IMR-90 (cell line): ENCODE measurements around the gene NACC2. TPM values are rescaled to one million over a fixed set of nuclear protein-coding genes. Genes with fewer than 3 reads are reported as not detected.

Experiments
- ATAC-seq: fragments of 200-7000 bp; cut with Tn5 transposase; 2 replicates; pipeline ENCODE4 v1.9.1; 2020; ENCODE audit warnings: low read depth, mild to moderate bottlenecking, moderate library complexity
- BruUV-seq: library from RNA; stranded (reverse); fragments of 400-500 nt; replicated peaks from 2 replicates; lab custom pipeline; 2021; lab: Mats Ljungman, UMichigan
- CTCF ChIA-PET: fragments of 300-600 bp; formaldehyde crosslinking; extraction: SDS; loops from one replicate; lab custom pipeline; 2021; ENCODE audit warnings: antibody characterized with exemption; lab: Yijun Ruan, JAX
- POLR2A ChIA-PET: fragments of 300-600 bp; sonication (Branson Sonifier 250); formaldehyde crosslinking; loops from one replicate; lab custom pipeline; 2022; ENCODE audit warnings: antibody characterized with exemption; ENCODE audit not compliant: unreplicated experiment; lab: Charles Lee
- DNase-seq: peaks from one replicate; pipeline ENCODE4 v3.0.0; 2013
- H2AFZ ChIP-seq: replicated peaks from 2 replicates; pipeline ENCODE3; 2013; ENCODE audit warnings: low read length, mild to moderate bottlenecking; ENCODE audit not compliant: poor library complexity
- H2AK5ac ChIP-seq: 2 replicates; pipeline ENCODE4 v1.6.1; 2013; ENCODE audit warnings: low read depth, low read length, inconsistent platforms
- H2AK9ac ChIP-seq: replicated peaks from 2 replicates; pipeline ENCODE3; 2013; ENCODE audit warnings: mild to moderate bottlenecking, low read depth, low read length, moderate library complexity; ENCODE audit not compliant: poor library complexity
- H2BK120ac ChIP-seq: 2 replicates; pipeline ENCODE4 v1.6.1; 2013; ENCODE audit warnings: low read depth, low read length, inconsistent platforms
- H2BK15ac ChIP-seq: 3 replicates; pipeline ENCODE4 v1.6.1; 2013; ENCODE audit warnings: low read depth, low read length, inconsistent platforms
- H2BK20ac ChIP-seq: 2 replicates; pipeline ENCODE4 v1.6.1; 2013; ENCODE audit warnings: low read depth, mild to moderate bottlenecking, inconsistent platforms, low read length, moderate library complexity
- H2BK5ac ChIP-seq: 2 replicates; pipeline ENCODE4 v1.6.1; 2013; ENCODE audit warnings: mild to moderate bottlenecking, low read depth, low read length, inconsistent platforms; ENCODE audit not compliant: poor library complexity, severe bottlenecking
- H3K14ac ChIP-seq: replicated peaks from 2 replicates; pipeline ENCODE4 v1.6.1; 2013; ENCODE audit warnings: low read depth, low read length, inconsistent platforms
- H3K18ac ChIP-seq: 2 replicates; pipeline ENCODE4 v1.6.1; 2013; ENCODE audit warnings: low read depth, low read length, control low read depth
- H3K23ac ChIP-seq: 2 replicates; pipeline ENCODE4 v1.6.1; 2013; ENCODE audit warnings: low read depth, low read length, inconsistent platforms
- H3K27ac ChIP-seq: 2 replicates; pipeline ENCODE4 v1.5.1; 2013; ENCODE audit warnings: mild to moderate bottlenecking, control low read depth, low read length; ENCODE audit not compliant: insufficient read depth
- H3K27me3 ChIP-seq: 2 replicates; pipeline ENCODE4 v1.6.1; 2013; ENCODE audit warnings: low read length; ENCODE audit not compliant: control insufficient read depth, insufficient read depth
- H3K36me3 ChIP-seq: 2 replicates; pipeline ENCODE4 v1.6.1; 2013; ENCODE audit warnings: low read length, mixed read lengths; ENCODE audit not compliant: control insufficient read depth, insufficient read depth
- H3K4ac ChIP-seq: 2 replicates; pipeline ENCODE4 v1.6.1; 2013; ENCODE audit warnings: low read depth, low read length, inconsistent platforms
- H3K4me1 ChIP-seq: 2 replicates; pipeline ENCODE4 v1.6.1; 2013; ENCODE audit warnings: low read length, mixed read lengths; ENCODE audit not compliant: control insufficient read depth, insufficient read depth
- H3K4me2 ChIP-seq: 2 replicates; pipeline ENCODE4 v1.6.1; 2013; ENCODE audit warnings: low read depth, mild to moderate bottlenecking, control low read depth, low read length, moderate library complexity
- H3K4me3 ChIP-seq: 2 replicates; pipeline ENCODE4 v1.5.1; 2013; ENCODE audit warnings: low read depth, mild to moderate bottlenecking, control low read depth, low read length, moderate library complexity; ENCODE audit not compliant: insufficient read depth
- H3K56ac ChIP-seq: 2 replicates; pipeline ENCODE4 v1.6.1; 2013; ENCODE audit warnings: low read length, inconsistent platforms; ENCODE audit not compliant: insufficient read depth; ENCODE audit errors: extremely low read depth
- H3K79me1 ChIP-seq, 2 experiments: 2 replicates each; pipeline ENCODE4 v1.6.1; 2013; ENCODE audit warnings: low read length in 2 of 2, inconsistent platforms in 1 of 2, low read depth in 1 of 2
- H3K9ac ChIP-seq: 2 replicates; pipeline ENCODE4 v1.6.1; 2013; ENCODE audit warnings: low read depth, low read length, control low read depth
- H3K9me1 ChIP-seq: 2 replicates; pipeline ENCODE4 v1.6.1; 2013; ENCODE audit warnings: low read length, inconsistent platforms; ENCODE audit not compliant: insufficient read depth
- H3K9me3 ChIP-seq: 2 replicates; pipeline ENCODE4 v1.6.1; 2013; ENCODE audit warnings: low read length; ENCODE audit not compliant: control insufficient read depth, insufficient read depth
- H4K20me1 ChIP-seq: 2 replicates; pipeline ENCODE4 v1.6.1; 2013; ENCODE audit warnings: low read length, inconsistent platforms; ENCODE audit not compliant: insufficient read depth
- H4K5ac ChIP-seq: 2 replicates; pipeline ENCODE4 v1.6.1; 2013; ENCODE audit warnings: mild to moderate bottlenecking, low read depth, low read length, control low read depth
- H4K8ac ChIP-seq, 2 experiments: 2 replicates each; pipeline ENCODE4 v1.6.1; 2013; ENCODE audit warnings: low read depth in 2 of 2, low read length in 2 of 2, control low read depth in 1 of 2, inconsistent platforms in 1 of 2
- H4K91ac ChIP-seq: 2 replicates; pipeline ENCODE4 v1.6.1; 2013; ENCODE audit warnings: low read depth, low read length, inconsistent platforms; ENCODE audit not compliant: insufficient read depth
- CEBPB ChIP-seq: IDR thresholded peaks from 2 replicates; pipeline ENCODE4 v1.6.1; 2012; ENCODE audit warnings: low read depth, low read length, improper control_type of control experiment
- CHD1 ChIP-seq: IDR thresholded peaks from 2 replicates; pipeline ENCODE4 v1.6.1; 2012; ENCODE audit warnings: low read depth, low read length, improper control_type of control experiment
- FOS ChIP-seq: fragments of 150-350 bp; IDR thresholded peaks from 2 replicates; pipeline ENCODE4 v1.6.1; 2016; ENCODE audit warnings: low read depth, low read length
- MAFK ChIP-seq: IDR thresholded peaks from 2 replicates; pipeline ENCODE4 v1.6.1; 2012; ENCODE audit warnings: low read depth, low read length, improper control_type of control experiment
- MAZ ChIP-seq: IDR thresholded peaks from 2 replicates; pipeline ENCODE4 v1.6.1; 2012; ENCODE audit warnings: low read depth, mild to moderate bottlenecking, low read length, improper control_type of control experiment, moderate library complexity, borderline replicate concordance
- MXI1 ChIP-seq: IDR thresholded peaks from 2 replicates; pipeline ENCODE4 v1.6.1; 2012; ENCODE audit warnings: low read depth, mild to moderate bottlenecking, low read length, moderate library complexity, borderline replicate concordance
- NFE2L2 ChIP-seq: fragments of 150-350 bp; IDR thresholded peaks from 2 replicates; pipeline ENCODE4 v1.6.1; 2016; ENCODE audit warnings: low read depth, mild to moderate bottlenecking, low read length
- RAD21 ChIP-seq: IDR thresholded peaks from 2 replicates; pipeline ENCODE4 v1.6.1; 2012; ENCODE audit warnings: low read length, improper control_type of control experiment
- RCOR1 ChIP-seq: IDR thresholded peaks from 2 replicates; pipeline ENCODE4 v1.6.1; 2012; ENCODE audit warnings: mild to moderate bottlenecking, low read length, improper control_type of control experiment; ENCODE audit not compliant: insufficient replicate concordance
- SMC3 ChIP-seq: fragments of 150-350 bp; IDR thresholded peaks from 2 replicates; pipeline ENCODE4 v1.6.1; 2016; ENCODE audit warnings: low read depth, mild to moderate bottlenecking, antibody characterized with exemption, low read length, moderate library complexity
- WGBS, 2 experiments: methylation state at CpG; one replicate each; pipeline versions ENCODE4 v1.1.5 to v1.1.7; 2013; ENCODE audit warnings: missing lambda C conversion rate in 2 of 2; ENCODE audit not compliant: insufficient read length in 1 of 2; ENCODE audit errors: extremely low coverage in 2 of 2; 5-methylcytosine and 5-hydroxymethylcytosine counted together
- dilution Hi-C: fragments of 300-500 bp; cut with HindIII; formaldehyde crosslinking; loops from one replicate; pipeline ENCODE4 v1.14.3; 2018; ENCODE audit warnings: low sequenced_read_pairs; ENCODE audit not compliant: unreplicated experiment
- in situ Hi-C: fragments of 300-500 bp; cut with MboI; formaldehyde crosslinking; loops from 3 replicates; pipeline ENCODE4 v1.14.3; 2019; ENCODE audit warnings: low sequenced_read_pairs, inconsistent platforms, mixed read lengths
- intact Hi-C: fragments of 100-400 bp; cut with micrococcal nuclease; formaldehyde crosslinking; loops from 2 replicates; pipeline ENCODE4 v1.10.0; 2022
- polyA plus RNA-seq, 3 experiments: library from polyadenylated mRNA; depleted of rRNA; stranded (reverse); fragments of >200 nt; gene quantifications; 2 replicates each; pipeline ENCODE4 v1.2.3, GENCODE V29; 2012; ENCODE audit warnings: low replicate concordance in 1 of 3
- total RNA-seq: library from RNA; depleted of rRNA; stranded (reverse); fragments of >200 nt; gene quantifications from 2 replicates; pipeline ENCODE4 v1.2.3, GENCODE V29; 2012
- TF ChIP-seq, protein P1 (sequence below): fragments of 150-350 bp; IDR thresholded peaks from 2 replicates; pipeline ENCODE4 v1.6.1; 2016; ENCODE audit warnings: low read depth, mild to moderate bottlenecking, low read length, moderate library complexity, borderline replicate concordance
- TF ChIP-seq, protein P2 (sequence below): conservative IDR thresholded peaks from 2 replicates; pipeline ENCODE4 v1.5.1; 2012; ENCODE audit warnings: mild to moderate bottlenecking, low read depth, low read length, improper control_type of control experiment

NACC2 gene
- total and polyA plus RNA-seq, 2 of the 4 experiments (the other 2 are of a cell fraction) = 7.9 to 19.0 TPM

DNA sequence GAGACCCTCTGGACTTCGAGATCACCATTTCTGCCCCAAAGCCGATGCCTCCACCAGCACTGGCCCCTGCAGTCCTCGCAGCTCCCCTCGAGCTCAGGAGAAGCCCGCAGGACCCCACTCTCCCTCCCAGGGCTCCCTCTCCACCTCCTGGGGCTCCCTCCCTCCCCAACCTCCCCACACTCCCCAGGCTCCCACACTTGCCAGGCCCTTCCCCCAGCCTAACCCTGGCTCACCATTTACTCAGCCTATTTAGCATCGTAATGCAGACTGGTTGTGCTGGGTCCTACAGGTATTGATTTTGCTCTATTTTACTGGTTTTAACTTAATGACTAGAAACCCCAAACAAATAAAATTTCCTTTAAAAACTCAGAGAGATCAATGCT is 47.3 kb upstream of the NACC2 start:
- Histone ChIP-seq H4K91ac (no peak overlapping the region), H3K56ac (no peak overlapping the region), H3K18ac (no peak overlapping the region), H3K9ac (no peak overlapping the region), H3K27me3 (peaks cover 48% of the 10 kb centered on the region), H3K27ac (no peak overlapping the region), H3K4me3 (no peak overlapping the region), H3K79me1 (no peaks in the 10 kb centered on the region), H4K5ac (no peak overlapping the region), H2AK9ac (no peak overlapping the region), H3K9me3 (no peaks in the 10 kb centered on the region), H2AK5ac (no peak overlapping the region), H3K23ac (no peak overlapping the region), H2BK5ac (no peak overlapping the region), H3K4me1 (no peaks in the 10 kb centered on the region), H2AFZ (no peak overlapping the region), H4K20me1 (no peaks in the 10 kb centered on the region), H2BK15ac (no peak overlapping the region), H3K4ac (no peak overlapping the region), H3K14ac (no peak overlapping the region), H3K9me1 (no peaks in the 10 kb centered on the region), H2BK120ac (no peak overlapping the region), H3K36me3 (no peaks in the 10 kb centered on the region), H3K4me2 (no peak overlapping the region), H2BK20ac (no peak overlapping the region), H4K8ac (no peak overlapping the region)
- DNase-seq (no peak), ATAC-seq (no peak)
- ChIA-PET CTCF (interaction anchor here (0.7 kb wide), 1 partner anchor 10 kb away, joined by 3 read pairs; no protein-coding TSS in a partner anchor), POLR2A (no interaction called here)
- BruUV-seq = no TSS peak
- intact Hi-C loops (no loop called here), in situ Hi-C loops (no loop called here), dilution Hi-C loops (no loop called here)
- TF ChIP-seq CEBPB = no peak
- TF ChIP-seq, protein P1, sequence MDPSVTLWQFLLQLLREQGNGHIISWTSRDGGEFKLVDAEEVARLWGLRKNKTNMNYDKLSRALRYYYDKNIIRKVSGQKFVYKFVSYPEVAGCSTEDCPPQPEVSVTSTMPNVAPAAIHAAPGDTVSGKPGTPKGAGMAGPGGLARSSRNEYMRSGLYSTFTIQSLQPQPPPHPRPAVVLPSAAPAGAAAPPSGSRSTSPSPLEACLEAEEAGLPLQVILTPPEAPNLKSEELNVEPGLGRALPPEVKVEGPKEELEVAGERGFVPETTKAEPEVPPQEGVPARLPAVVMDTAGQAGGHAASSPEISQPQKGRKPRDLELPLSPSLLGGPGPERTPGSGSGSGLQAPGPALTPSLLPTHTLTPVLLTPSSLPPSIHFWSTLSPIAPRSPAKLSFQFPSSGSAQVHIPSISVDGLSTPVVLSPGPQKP = no peak
- no peak for TF ChIP-seq SMC3
- TF ChIP-seq MXI1 = no peak
- no peak for TF ChIP-seq NFE2L2
- TF ChIP-seq, protein P2, sequence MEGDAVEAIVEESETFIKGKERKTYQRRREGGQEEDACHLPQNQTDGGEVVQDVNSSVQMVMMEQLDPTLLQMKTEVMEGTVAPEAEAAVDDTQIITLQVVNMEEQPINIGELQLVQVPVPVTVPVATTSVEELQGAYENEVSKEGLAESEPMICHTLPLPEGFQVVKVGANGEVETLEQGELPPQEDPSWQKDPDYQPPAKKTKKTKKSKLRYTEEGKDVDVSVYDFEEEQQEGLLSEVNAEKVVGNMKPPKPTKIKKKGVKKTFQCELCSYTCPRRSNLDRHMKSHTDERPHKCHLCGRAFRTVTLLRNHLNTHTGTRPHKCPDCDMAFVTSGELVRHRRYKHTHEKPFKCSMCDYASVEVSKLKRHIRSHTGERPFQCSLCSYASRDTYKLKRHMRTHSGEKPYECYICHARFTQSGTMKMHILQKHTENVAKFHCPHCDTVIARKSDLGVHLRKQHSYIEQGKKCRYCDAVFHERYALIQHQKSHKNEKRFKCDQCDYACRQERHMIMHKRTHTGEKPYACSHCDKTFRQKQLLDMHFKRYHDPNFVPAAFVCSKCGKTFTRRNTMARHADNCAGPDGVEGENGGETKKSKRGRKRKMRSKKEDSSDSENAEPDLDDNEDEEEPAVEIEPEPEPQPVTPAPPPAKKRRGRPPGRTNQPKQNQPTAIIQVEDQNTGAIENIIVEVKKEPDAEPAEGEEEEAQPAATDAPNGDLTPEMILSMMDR = no peak
- TF ChIP-seq FOS = no peak
- no peak for TF ChIP-seq RAD21
- no peak for TF ChIP-seq MAZ
- no peak for TF ChIP-seq RCOR1
- TF ChIP-seq CHD1 = no peak
- no peak for TF ChIP-seq MAFK
- no CpG with 5 or more reads among the region's 6 CpGs for WGBS, 2 experiments
